ENCODE results near the gene QRICH1. TPM values are rescaled to one million over a fixed set of nuclear protein-coding genes. Genes with fewer than 3 reads are reported as not detected.
A peak's percentile ranks its signal among the peaks of the same experiment; 100 is the strongest.

Gene QRICH1
- 39.2 and 52.0 TPM in 2 replicates for total RNA-seq

GRCh38 chr3:49093853-49094767 is at the start of gene QRICH1:
Gene QRICH1, minus strand, starts transcription at chr3:49094071. Its CDS starts 17,054 bp downstream, at chr3:49077017.
- DNase-seq (ENCODE audit: low read depth) (peak; percentile 96), FAIRE-seq (no peak)
- H3K36me3 ChIP-seq (ENCODE audit: control insufficient read depth, insufficient read depth, low read length), result peaks cover 12% of the 10 kb centered on the region
- TF ChIP-seq, protein P1, sequence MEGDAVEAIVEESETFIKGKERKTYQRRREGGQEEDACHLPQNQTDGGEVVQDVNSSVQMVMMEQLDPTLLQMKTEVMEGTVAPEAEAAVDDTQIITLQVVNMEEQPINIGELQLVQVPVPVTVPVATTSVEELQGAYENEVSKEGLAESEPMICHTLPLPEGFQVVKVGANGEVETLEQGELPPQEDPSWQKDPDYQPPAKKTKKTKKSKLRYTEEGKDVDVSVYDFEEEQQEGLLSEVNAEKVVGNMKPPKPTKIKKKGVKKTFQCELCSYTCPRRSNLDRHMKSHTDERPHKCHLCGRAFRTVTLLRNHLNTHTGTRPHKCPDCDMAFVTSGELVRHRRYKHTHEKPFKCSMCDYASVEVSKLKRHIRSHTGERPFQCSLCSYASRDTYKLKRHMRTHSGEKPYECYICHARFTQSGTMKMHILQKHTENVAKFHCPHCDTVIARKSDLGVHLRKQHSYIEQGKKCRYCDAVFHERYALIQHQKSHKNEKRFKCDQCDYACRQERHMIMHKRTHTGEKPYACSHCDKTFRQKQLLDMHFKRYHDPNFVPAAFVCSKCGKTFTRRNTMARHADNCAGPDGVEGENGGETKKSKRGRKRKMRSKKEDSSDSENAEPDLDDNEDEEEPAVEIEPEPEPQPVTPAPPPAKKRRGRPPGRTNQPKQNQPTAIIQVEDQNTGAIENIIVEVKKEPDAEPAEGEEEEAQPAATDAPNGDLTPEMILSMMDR (IDR thresholded peaks at IDR 0.05; ENCODE audit: insufficient read depth, low read length, severe bottlenecking), result peak; percentile 68
- peak within 1 kb of the TSS; percentile 96 for H3K4me3 ChIP-seq (ENCODE audit: low read depth, low read length)
- H3K27me3 ChIP-seq (ENCODE audit: control insufficient read depth, insufficient read depth, low read length), result no peaks in the 10 kb centered on the region

- TF ChIP-seq, protein P1 (IDR thresholded peaks at IDR 0.05; ENCODE audit: insufficient read depth, low read length, severe bottlenecking), result no peak
- Histone ChIP-seq H3K4me3 (ENCODE audit: low read depth, low read length) (no peak overlapping the region), H3K36me3 (ENCODE audit: control insufficient read depth, insufficient read depth, low read length) (no peaks in the 10 kb centered on the region), H3K27me3 (ENCODE audit: control insufficient read depth, insufficient read depth, low read length) (no peaks in the 10 kb centered on the region)
- DNase-seq (ENCODE audit: low read depth) (no peak), FAIRE-seq (no peak)
Measured at GRCh38 chr3:49140080-49140479, 46.2 kb upstream of the QRICH1 start.

GRCh38 chr3:49135499-49135898 is 41.6 kb upstream of the QRICH1 start:
- H3K36me3 ChIP-seq (ENCODE audit: control insufficient read depth, insufficient read depth, low read length), result peaks cover 5% of the 10 kb centered on the region
- H3K27me3 ChIP-seq (ENCODE audit: control insufficient read depth, insufficient read depth, low read length), result no peaks in the 10 kb centered on the region
- no peak for FAIRE-seq
- TF ChIP-seq, protein P1 (IDR thresholded peaks at IDR 0.05; ENCODE audit: insufficient read depth, low read length, severe bottlenecking), result no peak
- no peak overlapping the region for H3K4me3 ChIP-seq (ENCODE audit: low read depth, low read length)
- no peak for DNase-seq (ENCODE audit: low read depth)

GRCh38 chr3:49134471-49135265 is 40.8 kb upstream of the QRICH1 start:
- FAIRE-seq, result peak; percentile 43
- H3K27me3 ChIP-seq (ENCODE audit: control insufficient read depth, insufficient read depth, low read length), result no peaks in the 10 kb centered on the region

GRCh38 chr3:49133226-49133951 is 39.5 kb upstream of the QRICH1 start:
- DNase-seq (ENCODE audit: low read depth) (peak; percentile 81), FAIRE-seq (no peak)
- TF ChIP-seq, protein P1 (IDR thresholded peaks at IDR 0.05; ENCODE audit: insufficient read depth, low read length, severe bottlenecking), result no peak
- Histone ChIP-seq H3K4me3 (ENCODE audit: low read depth, low read length) (peak overlapping the region; percentile 64), H3K36me3 (ENCODE audit: control insufficient read depth, insufficient read depth, low read length) (peaks cover 10% of the 10 kb centered on the region), H3K27me3 (ENCODE audit: control insufficient read depth, insufficient read depth, low read length) (no peaks in the 10 kb centered on the region)

More at GRCh38 chr3:49134471-49135265, 40.8 kb upstream of the QRICH1 start:
- no peak for DNase-seq (ENCODE audit: low read depth)
- TF ChIP-seq, protein P1 (IDR thresholded peaks at IDR 0.05; ENCODE audit: insufficient read depth, low read length, severe bottlenecking), result no peak
- Histone ChIP-seq H3K4me3 (ENCODE audit: low read depth, low read length) (no peak overlapping the region), H3K36me3 (ENCODE audit: control insufficient read depth, insufficient read depth, low read length) (peaks cover 6% of the 10 kb centered on the region)
